ENCODE measurements around the gene PLEKHM3. TPM values are rescaled to one million over a fixed set of nuclear protein-coding genes. Genes with fewer than 3 reads are reported as not detected.

Gene PLEKHM3
- total RNA-seq, 1 experiment from 2014 or later, result 6.5 TPM

- Histone ChIP-seq H3K36me3 (ENCODE audit: insufficient read depth, low read length, poor library complexity, severe bottlenecking) (no peaks in the 10 kb centered on the region), H3K4me1 (ENCODE audit: insufficient read depth, low read length, poor library complexity, severe bottlenecking) (no peaks in the 10 kb centered on the region), H3K4me3 (ENCODE audit: low read depth, low read length, poor library complexity, severe bottlenecking) (no peak overlapping the region), H3K9me3 (ENCODE audit: low read depth, low read length, poor library complexity, severe bottlenecking) (no peaks in the 10 kb centered on the region), H3K27ac (ENCODE audit: low read depth, low read length, poor library complexity, severe bottlenecking) (no peak overlapping the region), H3K27me3 (replicated peaks; ENCODE audit: insufficient read depth, low read depth, low read length, poor library complexity) (no peaks in the 10 kb centered on the region)
- intact Hi-C loops (cut with micrococcal nuclease; ENCODE audit: unreplicated experiment), result no loop called here
- ChIA-PET CTCF (interaction anchor here (0.6 kb wide), 1 partner anchor 126 kb away, joined by 3 read pairs; no protein-coding TSS in a partner anchor), POLR2A (ENCODE audit: low non-redundant PET) (no interaction called here)
- DNase-seq (ENCODE audit: low spot score), result no peak
- TF ChIP-seq EZH2 (IDR thresholded peaks at IDR 0.05; ENCODE audit: borderline replicate concordance, low read depth, low read length, poor library complexity, severe bottlenecking) (no peak), CTCF (conservative IDR thresholded peaks at IDR 0.05; ENCODE audit: low read depth, low read length) (no peak)
- BruUV-seq (replicated peaks), result no TSS peak
These were observed 106.0 kb downstream of the PLEKHM3 start for GRCh38 chr2:207919164-207919919.

- CTCF ChIA-PET, result no interaction called here
These were observed 110.6 kb downstream of the PLEKHM3 start for GRCh38 chr2:207914716-207915115.

GRCh38 chr2:207913772-207914358 is 111.5 kb downstream of the PLEKHM3 start:
- CTCF ChIA-PET, result no interaction called here

More at GRCh38 chr2:207914716-207915115, 110.6 kb downstream of the PLEKHM3 start:
- H3K4me3 ChIP-seq (ENCODE audit: low read depth, low read length, poor library complexity, severe bottlenecking), result no peak overlapping the region
- POLR2A ChIA-PET (ENCODE audit: low non-redundant PET), result no interaction called here
- no peaks in the 10 kb centered on the region for H3K27me3 ChIP-seq (replicated peaks; ENCODE audit: insufficient read depth, low read depth, low read length, poor library complexity)
- DNase-seq (ENCODE audit: low spot score), result no peak
- no peaks in the 10 kb centered on the region for H3K36me3 ChIP-seq (ENCODE audit: insufficient read depth, low read length, poor library complexity, severe bottlenecking)
- TF ChIP-seq EZH2 (IDR thresholded peaks at IDR 0.05; ENCODE audit: borderline replicate concordance, low read depth, low read length, poor library complexity, severe bottlenecking) (no peak), CTCF (conservative IDR thresholded peaks at IDR 0.05; ENCODE audit: low read depth, low read length) (no peak)
- no peaks in the 10 kb centered on the region for H3K9me3 ChIP-seq (ENCODE audit: low read depth, low read length, poor library complexity, severe bottlenecking)
- BruUV-seq (replicated peaks), result no TSS peak
- no peak overlapping the region for H3K27ac ChIP-seq (ENCODE audit: low read depth, low read length, poor library complexity, severe bottlenecking)
- H3K4me1 ChIP-seq (ENCODE audit: insufficient read depth, low read length, poor library complexity, severe bottlenecking), result no peaks in the 10 kb centered on the region
- intact Hi-C loops (cut with micrococcal nuclease; ENCODE audit: unreplicated experiment), result no loop called here

More at GRCh38 chr2:207913772-207914358, 111.5 kb downstream of the PLEKHM3 start:
- BruUV-seq (replicated peaks), result no TSS peak
- POLR2A ChIA-PET (ENCODE audit: low non-redundant PET), result no interaction called here
- no peak for TF ChIP-seq EZH2 (IDR thresholded peaks at IDR 0.05; ENCODE audit: borderline replicate concordance, low read depth, low read length, poor library complexity, severe bottlenecking)
- Histone ChIP-seq H3K27ac (ENCODE audit: low read depth, low read length, poor library complexity, severe bottlenecking) (no peak overlapping the region), H3K9me3 (ENCODE audit: low read depth, low read length, poor library complexity, severe bottlenecking) (no peaks in the 10 kb centered on the region), H3K36me3 (ENCODE audit: insufficient read depth, low read length, poor library complexity, severe bottlenecking) (no peaks in the 10 kb centered on the region), H3K27me3 (replicated peaks; ENCODE audit: insufficient read depth, low read depth, low read length, poor library complexity) (no peaks in the 10 kb centered on the region), H3K4me3 (ENCODE audit: low read depth, low read length, poor library complexity, severe bottlenecking) (no peak overlapping the region), H3K4me1 (ENCODE audit: insufficient read depth, low read length, poor library complexity, severe bottlenecking) (no peaks in the 10 kb centered on the region)
- intact Hi-C loops (cut with micrococcal nuclease; ENCODE audit: unreplicated experiment), result no loop called here
- no peak for DNase-seq (ENCODE audit: low spot score)

Measured in A673 (cell line).